Right lobe of liver (tissue), 6 donors: ENCODE data around the gene PLCB1. TPM values are rescaled to one million over a fixed set of nuclear protein-coding genes. Genes with fewer than 3 reads are reported as not detected.

Source experiments
- ATAC-seq, 4 donors: fragments of 200-7000 bp; cut with Tn5 transposase; one replicate each; pipeline ENCODE4 v1.9.1; 2020; ENCODE audit warnings: mild to moderate bottlenecking in 4 of 4, moderate library complexity in 4 of 4
- DNase-seq, 3 donors: peaks; one replicate each; pipeline ENCODE4 v3.0.0-alpha.2; 2020
- H3K27ac ChIP-seq, 3 donors: fragments of 200-600 bp; one replicate each; pipeline ENCODE4 v1.8.0; 2022
- H3K27me3 ChIP-seq, 2 donors: fragments of 200-600 bp; one replicate each; pipeline ENCODE4 v1.8.0; 2022
- H3K36me3 ChIP-seq, 4 donors: fragments of 200-600 bp; sonication (generic) in 1 of 4; one replicate each; pipeline versions ENCODE4 v1.5.1 to v1.8.0; 2017 to 2022; ENCODE audit warnings: control low read depth in 1 of 4
- H3K4me1 ChIP-seq, 4 donors: fragments of 200-600 bp; sonication (generic) in 1 of 4; one replicate each; pipeline versions ENCODE4 v1.5.1 to v1.8.0; 2017 to 2022; ENCODE audit warnings: control low read depth in 1 of 4
- H3K4me3 ChIP-seq, 3 donors: fragments of 200-600 bp; one replicate each; pipeline ENCODE4 v1.8.0; 2022
- H3K9me3 ChIP-seq, 4 donors: fragments of 200-600 bp; sonication (generic) in 1 of 4; one replicate each; pipeline versions ENCODE4 v1.5.1 to v1.8.0; 2017 to 2022; ENCODE audit warnings: control low read depth in 1 of 4
- POLR2A ChIP-seq: fragments of 450-650 bp; IDR thresholded peaks from one replicate; pipeline ENCODE4 v1.6.1; 2017; ENCODE audit warnings: antibody characterized with exemption, mild to moderate bottlenecking
- whole genome bisulfite sequencing: methylation state at CpG from one replicate; pipeline ENCODE4 v1.1.6; 2018; ENCODE audit warnings: low coverage, low lambda C conversion rate; ENCODE audit not compliant: insufficient coverage; ENCODE audit errors: missing lambda C conversion rate; 5-methylcytosine and 5-hydroxymethylcytosine counted together
- intact Hi-C, 2 donors: fragments of 100-400 bp; cut with DNase I; formaldehyde crosslinking; loops; one replicate each; pipeline versions ENCODE4 v1.11.2 to v1.14.1; 2022
- total RNA-seq, 6 experiments: library from RNA; depleted of rRNA in 2 of 6; stranded (reverse); fragments of >200 nt in 2 of 6; fragmentation: NEBNext Ultra II Directional in 3 of 6; extraction: Animal tissue kit (Norgen Biotek cat#: 25700) in 3 of 6; gene quantifications; one replicate each; pipeline versions ENCODE4 v1.1.0 to v1.2.4, GENCODE V29; 2016 to 2023
- TF ChIP-seq, protein P1 (sequence below), 4 donors: fragments of 200-600 bp in 3 of 4; fragments of 450-650 bp in 1 of 4; IDR thresholded peaks; one replicate each; pipeline versions ENCODE4 v1.5.1 to v1.8.0; 2016 to 2022; ENCODE audit warnings: antibody characterized with exemption in 4 of 4, mild to moderate bottlenecking in 2 of 4
- donor health status: DM: no; HTN: yes; CAD: no.
- donor health status: DM: no; HTN: no; CAD: no.
- donor health status: DM: no; HTN: no; CAD: no.
- donor health status: DM: no; HTN: yes; CAD: no.
- donor health status: DM: no; HTN: yes; CAD: no.

The PLCB1 gene
- total RNA-seq, 6 experiments from 2014 or later, result 5.0 to 9.9 (median 5.7) TPM

DNA sequence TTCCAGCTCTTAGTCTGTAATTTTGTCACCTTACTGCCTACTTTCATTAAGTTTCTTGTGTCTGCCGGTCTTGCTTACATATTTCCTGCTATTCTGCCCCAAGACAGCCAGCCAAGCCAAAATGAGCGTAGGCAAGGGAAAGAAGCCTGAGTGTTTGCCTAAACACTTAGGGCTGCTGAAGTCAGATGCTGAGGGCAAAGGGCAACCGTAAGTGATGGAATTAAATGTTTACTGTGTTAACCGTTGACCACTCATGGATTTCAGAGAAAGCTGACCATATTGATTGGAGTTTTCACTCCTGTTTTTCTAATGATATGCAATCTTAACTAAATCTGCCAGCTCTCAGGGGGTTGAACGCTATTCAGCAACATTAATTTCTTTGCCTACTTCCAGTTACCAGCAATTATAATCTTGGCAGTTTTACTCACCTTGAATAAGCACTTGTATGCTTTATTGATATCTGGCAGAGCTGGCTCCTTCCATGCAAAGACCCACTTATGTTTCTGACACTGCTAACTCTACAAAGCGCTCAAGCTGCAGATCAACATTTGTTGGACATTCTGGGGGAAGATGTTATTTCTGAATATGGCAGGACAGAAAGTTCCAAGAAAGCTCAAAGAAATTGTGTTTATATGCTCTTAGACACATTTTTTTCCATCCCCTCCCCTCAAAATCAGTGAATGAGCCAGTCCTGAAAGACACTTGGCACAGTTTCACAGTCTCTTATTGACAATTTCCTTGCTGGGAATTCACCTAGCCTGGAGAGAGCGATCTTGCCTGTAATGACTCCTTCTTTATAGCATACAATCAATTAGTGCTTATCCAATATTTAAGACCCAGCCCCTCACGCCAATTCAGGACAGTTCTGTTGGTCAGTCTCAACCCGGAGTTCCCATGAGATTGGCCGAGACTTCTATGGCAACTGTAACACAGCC is 183.8 kb downstream of the PLCB1 start:
- Histone ChIP-seq H3K27me3 (no peaks in the 10 kb centered on the region), H3K4me3 (no peak overlapping the region), H3K27ac (no peak overlapping the region), H3K9me3 (no peaks in the 10 kb centered on the region), H3K36me3 (no peaks in the 10 kb centered on the region), H3K4me1 (peaks cover 0 to 6% (median 0%) of the 10 kb centered on the region in 4 donors)
- WGBS, result 43% methylated on average over 10 of the region's 10 CpGs
- no peak for TF ChIP-seq POLR2A
- TF ChIP-seq, protein P1, sequence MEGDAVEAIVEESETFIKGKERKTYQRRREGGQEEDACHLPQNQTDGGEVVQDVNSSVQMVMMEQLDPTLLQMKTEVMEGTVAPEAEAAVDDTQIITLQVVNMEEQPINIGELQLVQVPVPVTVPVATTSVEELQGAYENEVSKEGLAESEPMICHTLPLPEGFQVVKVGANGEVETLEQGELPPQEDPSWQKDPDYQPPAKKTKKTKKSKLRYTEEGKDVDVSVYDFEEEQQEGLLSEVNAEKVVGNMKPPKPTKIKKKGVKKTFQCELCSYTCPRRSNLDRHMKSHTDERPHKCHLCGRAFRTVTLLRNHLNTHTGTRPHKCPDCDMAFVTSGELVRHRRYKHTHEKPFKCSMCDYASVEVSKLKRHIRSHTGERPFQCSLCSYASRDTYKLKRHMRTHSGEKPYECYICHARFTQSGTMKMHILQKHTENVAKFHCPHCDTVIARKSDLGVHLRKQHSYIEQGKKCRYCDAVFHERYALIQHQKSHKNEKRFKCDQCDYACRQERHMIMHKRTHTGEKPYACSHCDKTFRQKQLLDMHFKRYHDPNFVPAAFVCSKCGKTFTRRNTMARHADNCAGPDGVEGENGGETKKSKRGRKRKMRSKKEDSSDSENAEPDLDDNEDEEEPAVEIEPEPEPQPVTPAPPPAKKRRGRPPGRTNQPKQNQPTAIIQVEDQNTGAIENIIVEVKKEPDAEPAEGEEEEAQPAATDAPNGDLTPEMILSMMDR (IDR thresholded peaks at IDR 0.05), result no peak
- intact Hi-C loops, result no loop called here
- DNase-seq (no peak), ATAC-seq (peak in 2 of 4 donors; percentile 56 to 70)

DNA sequence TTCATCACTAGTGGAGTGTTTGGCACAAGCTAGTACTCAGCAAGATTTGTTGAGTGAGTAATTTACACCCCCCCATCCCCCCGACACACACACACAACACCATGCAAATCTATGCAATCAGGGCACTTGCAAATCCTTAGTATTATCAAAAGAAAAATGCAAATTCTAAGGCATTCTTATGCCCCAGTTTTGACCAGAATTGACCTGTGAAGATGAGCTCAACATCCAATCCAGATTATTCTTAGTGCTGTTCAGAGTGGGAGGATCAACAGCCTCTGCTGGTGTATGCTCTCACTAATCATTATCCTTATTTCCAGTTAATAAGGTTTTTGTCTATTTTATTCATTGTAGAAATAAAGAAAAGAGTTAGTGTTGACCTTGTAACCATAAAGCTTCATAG is 185.4 kb downstream of the PLCB1 start:
- DNase-seq (no peak), ATAC-seq (no peak)
- peaks cover 0 to 6% (median 0%) of the 10 kb centered on the region in 4 donors for H3K4me1 ChIP-seq
- no peak overlapping the region for H3K4me3 ChIP-seq
- intact Hi-C loops, result no loop called here
- H3K36me3 ChIP-seq, result no peaks in the 10 kb centered on the region
- no peak overlapping the region for H3K27ac ChIP-seq
- no peaks in the 10 kb centered on the region for H3K27me3 ChIP-seq
- TF ChIP-seq, protein P1 (IDR thresholded peaks at IDR 0.05), result no peak
- TF ChIP-seq POLR2A, result no peak
- 83% methylated on average over 1 of the region's 1 CpG for WGBS
- no peaks in the 10 kb centered on the region for H3K9me3 ChIP-seq

DNA sequence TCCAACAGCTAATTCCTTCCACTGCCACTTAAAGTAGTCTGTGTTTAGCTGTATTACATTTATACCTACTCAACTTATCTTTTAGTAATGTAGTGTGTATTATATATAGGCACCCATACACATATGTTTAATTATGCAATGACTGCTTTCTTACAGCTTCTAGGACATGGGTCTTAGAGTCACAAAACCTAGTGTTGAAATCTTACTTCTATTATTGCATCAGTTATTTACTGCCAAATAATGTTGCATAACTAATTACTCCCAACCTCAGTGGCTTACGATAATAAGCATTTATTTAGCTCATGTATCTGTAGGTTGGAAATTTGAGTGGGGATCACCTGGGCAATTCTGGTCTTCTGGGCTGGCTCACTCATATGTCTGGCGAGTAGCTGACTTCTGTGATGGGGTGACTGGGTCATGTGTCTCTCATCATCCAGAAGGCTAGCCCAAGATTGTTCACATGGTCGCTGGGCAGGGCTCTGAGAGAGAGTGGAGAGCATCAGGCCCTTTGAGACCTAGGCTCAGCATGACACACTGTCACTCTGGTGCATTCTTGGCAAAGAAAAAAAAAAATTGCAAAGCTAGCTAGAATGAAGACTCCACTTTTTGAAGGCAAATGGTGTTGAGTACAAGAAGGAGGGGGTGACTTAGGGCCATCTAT is 187.0 kb downstream of the PLCB1 start:
- intact Hi-C loops, result no loop called here
- no peak for ATAC-seq
- Histone ChIP-seq H3K36me3 (no peaks in the 10 kb centered on the region), H3K4me1 (peaks cover 0 to 6% (median 0%) of the 10 kb centered on the region in 4 donors), H3K27ac (no peak overlapping the region), H3K9me3 (no peaks in the 10 kb centered on the region), H3K27me3 (no peaks in the 10 kb centered on the region), H3K4me3 (no peak overlapping the region)
- TF ChIP-seq, protein P1 (IDR thresholded peaks at IDR 0.05), result no peak
- TF ChIP-seq POLR2A, result no peak
- no peak for DNase-seq
- WGBS, result 62% methylated on average over 3 of the region's 3 CpGs

DNA sequence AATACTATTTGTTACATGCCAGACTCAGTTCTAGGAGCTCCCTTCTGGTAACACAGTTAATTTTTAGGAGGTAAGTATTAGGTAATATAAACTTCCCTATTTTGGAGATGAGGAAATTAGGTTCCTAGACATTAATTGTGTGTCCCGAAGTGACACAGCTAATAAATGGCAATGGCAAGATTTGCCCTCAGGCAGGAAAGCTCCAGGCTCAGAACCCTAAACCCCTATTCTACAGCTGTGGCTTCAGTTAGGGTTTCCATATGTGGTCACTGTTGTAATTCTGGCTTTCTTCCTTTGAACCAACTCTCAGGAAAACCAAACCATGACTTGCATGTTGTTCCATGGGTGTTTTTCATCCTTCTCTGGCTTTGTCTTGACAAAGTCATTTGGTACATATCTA is 188.2 kb downstream of the PLCB1 start:
- H3K27ac ChIP-seq, result no peak overlapping the region
- H3K9me3 ChIP-seq, result no peaks in the 10 kb centered on the region
- H3K27me3 ChIP-seq, result no peaks in the 10 kb centered on the region
- TF ChIP-seq POLR2A, result no peak
- TF ChIP-seq, protein P1 (IDR thresholded peaks at IDR 0.05), result no peak
- intact Hi-C loops, result no loop called here
- WGBS, result 20% methylated on average over 1 of the region's 1 CpG
- no peak for ATAC-seq
- H3K4me1 ChIP-seq, result peaks cover 0 to 6% (median 0%) of the 10 kb centered on the region in 4 donors
- DNase-seq, result no peak
- no peak overlapping the region for H3K4me3 ChIP-seq
- no peaks in the 10 kb centered on the region for H3K36me3 ChIP-seq
